Activated CD4-positive, alpha-beta T cell treated with anti-CD3 and anti-CD28 coated beads, Interleukin-2, amount 50 U/mL, for 4 hours (primary cell): ENCODE measurements around the gene CIAO3.

ENCODE experiments used
- DNase-seq, 2 experiments: peaks; one replicate each; pipeline ENCODE4 v3.0.0-alpha.2; 2020

CIAO3 gene

DNA sequence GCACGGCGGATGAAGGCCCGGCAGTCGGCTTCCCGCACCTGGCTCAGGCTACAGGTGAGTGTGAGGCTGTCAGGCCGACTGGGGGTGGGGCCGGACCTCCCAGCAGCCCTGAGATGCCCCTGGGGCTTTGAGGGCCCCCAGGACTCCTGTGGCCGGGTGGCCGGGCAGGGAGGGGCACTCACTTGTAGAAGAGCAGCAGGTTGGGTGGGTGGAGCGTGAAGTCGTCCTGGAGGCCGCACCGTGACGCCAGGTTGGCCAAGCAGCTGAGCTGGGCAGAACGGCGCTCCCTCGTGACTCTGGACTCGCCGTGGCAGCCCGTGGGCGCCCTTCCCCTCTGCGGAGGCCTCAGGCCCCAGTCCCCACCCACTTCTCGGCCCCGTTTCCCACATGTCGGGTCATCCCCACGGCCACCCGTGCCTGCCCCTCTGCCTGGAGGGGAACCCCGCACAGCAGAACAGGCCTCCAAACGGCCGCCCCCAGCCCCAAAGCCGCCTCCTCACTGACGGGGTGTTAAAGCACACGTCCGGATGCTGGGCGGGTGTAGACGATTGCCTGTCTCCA lies 34.5 kb upstream of the CIAO3 start:
- no peak for DNase-seq

DNA sequence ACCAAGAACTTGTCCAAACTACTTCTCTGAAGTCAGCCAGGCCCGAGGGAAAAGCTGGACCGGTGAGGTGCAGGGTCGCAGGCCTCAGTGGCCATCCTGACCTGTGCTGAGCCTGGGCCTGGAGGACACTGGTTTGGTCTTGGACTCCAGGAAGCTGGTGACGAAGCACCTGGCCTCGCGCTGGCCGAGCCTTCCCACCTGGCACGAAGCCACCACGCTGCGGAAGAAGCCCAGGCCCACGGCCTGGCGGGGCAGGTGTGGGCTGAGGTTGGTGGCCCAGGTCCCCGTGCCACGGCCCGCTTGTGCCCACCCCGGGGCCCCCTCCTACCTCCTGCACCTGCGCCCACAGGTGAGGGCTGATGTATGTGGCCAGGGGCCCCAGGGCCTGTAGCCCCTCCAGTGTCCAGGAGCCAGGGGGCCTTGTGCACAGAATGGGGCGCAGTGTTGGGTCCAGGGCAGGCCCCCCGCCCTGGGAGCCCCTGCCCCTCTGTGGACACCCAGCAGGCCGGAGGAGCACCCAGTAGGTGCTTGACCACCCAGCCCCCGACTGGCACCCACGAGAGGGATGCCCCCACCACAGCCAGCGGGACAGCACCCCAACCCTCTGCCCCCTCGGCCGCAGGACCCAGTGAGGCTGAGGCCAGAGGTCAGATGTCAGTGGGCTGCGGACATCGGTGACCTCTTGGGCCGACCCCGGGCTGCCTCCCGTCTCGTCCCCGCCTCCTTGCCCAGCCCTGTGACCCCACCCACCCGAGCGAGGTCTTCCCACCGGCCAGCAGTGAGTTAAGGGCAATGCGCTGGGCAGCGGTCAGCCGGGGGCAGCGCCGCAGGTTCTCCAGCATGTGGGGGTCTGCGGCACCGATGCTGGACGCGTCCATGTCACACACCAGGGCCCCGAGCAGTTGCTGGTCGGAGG lies 33.5 kb upstream of the CIAO3 start:
- DNase-seq, result no peak

DNA sequence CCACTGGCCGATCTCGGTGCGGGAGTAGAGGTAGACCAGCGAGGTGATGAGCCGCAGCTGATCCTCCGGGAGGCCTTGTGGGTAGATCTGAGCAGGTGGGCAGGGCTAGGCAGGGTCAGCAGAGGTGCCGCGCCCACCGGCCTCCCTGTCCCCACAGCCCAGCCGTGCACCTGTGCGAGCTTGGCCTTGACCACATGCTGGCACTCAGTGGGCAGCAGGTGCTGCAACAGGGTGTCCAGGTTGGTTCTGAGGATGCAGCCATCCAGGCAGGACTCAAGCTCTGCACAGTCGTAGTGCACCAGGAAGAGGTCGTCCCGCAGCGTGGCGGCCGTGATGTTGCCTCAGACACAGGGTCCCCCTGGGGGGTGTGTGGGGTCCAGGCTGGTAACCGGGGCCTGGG lies 32.2 kb upstream of the CIAO3 start:
- no peak for DNase-seq

DNA sequence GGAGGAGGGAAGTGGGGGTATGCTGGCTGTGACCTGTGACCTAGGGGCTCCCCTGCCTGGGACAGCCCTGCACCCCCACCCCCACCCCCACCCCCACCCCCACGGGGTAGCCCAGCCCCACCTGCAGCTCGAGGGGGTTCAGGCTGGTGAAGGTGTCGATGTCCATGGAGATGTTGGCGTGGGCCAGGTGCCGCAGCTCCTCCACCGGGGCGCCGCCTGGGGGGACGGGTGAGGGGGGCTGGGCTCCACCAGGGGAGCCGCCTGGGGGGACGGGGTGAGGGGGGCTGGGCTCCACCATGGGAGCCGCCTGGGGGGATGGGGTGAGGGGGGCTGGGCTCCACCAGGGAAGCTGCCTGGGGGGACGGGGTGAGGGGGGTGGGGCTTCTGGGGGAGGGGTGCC lies 29.6 kb upstream of the CIAO3 start:
- no peak for DNase-seq

DNA sequence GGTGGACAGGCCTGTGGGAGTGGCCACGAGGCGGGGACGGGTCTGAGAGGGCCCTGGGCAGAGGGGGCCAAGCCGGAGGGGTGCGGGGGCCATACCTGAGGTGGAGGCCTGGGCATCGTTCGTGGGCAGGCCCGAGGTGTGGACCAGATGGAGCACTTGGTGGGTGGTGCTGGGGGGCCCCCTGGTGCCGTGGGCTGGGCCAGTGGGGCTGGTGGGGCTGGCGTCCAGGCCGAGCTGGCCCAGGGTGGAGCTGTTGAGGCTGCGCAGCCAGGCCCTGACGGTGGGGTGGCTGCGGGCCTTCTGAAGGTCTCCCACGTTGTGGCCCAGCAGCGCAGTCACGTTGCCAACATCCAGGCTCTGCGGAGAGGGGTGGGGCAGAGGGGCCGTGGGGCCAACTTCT lies 29.1 kb upstream of the CIAO3 start:
- no peak for DNase-seq

DNA sequence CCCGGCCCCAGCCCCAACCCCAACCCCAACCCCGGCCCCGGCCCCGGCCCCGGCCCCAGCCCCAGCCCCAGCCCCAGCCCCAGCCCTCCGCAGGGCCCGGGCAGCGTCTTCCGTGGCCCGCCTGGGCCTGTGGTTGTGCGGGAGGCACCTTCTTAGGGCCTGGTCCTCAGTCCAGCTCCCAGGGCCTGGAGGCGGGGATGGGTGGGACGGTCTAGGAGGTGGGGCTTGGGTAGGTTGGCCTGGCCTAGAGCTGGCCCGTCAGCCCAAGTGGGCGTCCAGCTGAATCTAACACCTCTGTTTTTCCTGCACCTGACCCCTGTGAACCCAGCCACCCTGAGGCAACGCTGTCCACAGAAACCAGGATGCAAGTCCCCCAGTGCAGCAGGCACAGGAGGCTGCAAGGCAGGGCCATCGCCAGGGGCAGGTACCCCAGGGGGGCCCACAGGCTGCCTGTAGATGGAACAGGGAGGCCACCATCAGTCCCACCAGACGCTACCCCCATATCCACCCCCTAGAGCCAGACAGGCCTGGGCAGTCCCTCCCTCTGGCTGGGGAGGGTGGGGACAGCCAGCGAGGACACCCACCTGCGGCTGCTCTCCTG lies 28.5 kb upstream of the CIAO3 start:
- no peak for DNase-seq

DNA sequence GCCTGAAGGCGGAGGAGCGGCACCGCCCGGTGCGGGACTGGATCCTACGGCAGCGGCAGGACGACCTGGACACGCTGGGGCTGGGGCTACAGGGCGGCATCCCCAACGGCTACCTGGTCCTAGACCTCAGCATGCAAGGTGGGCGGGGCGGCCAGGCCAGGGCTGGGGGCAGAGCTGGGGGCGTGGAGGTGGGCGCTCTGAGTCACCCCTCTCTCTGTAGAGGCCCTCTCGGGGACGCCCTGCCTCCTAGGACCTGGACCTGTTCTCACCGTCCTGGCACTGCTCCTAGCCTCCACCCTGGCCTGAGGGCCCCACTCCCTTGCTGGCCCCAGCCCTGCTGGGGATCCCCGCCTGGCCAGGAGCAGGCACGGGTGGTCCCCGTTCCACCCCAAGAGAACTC lies 27.6 kb upstream of the CIAO3 start:
- DNase-seq, result no peak

DNA sequence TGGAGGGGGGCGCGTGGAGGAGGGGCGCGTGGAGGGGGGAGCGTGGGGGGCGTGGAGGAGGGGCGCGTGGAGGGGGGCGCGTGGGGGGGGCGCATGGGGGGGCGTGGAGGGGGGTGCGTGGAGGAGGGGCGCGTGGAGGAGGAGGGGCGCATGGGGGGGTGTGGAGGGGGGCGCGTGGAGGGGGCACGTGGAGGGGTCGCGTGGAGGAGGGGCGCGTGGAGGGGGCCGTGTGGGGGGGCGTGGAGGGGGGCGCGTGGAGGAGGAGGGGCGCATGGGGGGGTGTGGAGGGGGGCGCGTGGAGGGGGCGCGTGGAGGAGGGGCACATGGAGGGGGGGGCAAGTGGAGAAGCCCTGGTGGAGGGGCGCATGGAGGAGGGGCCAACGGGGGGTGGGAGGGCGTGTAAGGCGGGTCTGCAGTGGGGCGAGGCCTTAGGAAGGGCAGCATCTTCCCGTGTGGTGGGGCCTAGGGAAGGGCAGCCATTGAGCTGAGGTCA lies 27.0 kb upstream of the CIAO3 start:
- no peak for DNase-seq

DNA sequence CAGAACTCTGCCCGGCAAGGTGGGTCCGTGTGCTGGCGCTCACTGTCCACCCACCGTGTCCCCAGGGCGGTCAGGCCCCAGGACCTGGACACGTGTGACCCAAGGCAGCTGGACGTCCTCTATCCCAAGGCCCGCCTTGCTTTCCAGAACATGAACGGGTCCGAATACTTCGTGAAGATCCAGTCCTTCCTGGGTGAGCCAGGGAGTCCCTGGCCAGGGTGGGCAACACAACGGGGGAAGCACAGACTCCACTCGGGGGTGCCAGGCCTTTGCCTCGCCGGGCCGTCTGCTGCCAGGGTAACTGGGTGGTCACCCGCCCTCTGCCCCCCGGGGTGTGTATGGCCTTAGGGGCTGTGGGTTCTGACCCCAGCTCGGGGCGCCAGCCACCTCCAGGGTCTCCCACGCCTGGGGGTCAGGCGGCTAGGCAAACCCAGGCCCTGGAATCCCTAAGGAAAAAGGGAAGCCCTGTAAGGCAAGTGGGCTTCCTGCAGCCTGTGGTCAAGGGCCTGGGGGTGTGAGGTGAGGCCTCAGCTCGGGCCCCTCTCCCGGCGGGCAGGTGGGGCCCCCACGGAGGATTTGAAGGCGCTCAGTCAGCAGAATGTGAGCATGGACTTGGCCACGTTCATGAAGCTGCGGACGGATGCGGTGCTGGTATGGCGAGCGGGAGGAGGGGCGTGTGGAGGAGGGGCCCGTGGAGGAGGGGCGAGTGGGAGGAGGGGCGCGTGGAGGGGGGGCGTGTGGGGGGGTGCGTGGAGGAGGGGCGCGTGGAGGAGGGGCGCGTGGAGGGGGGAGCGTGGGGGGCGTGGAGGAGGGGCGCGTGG lies 26.2 kb upstream of the CIAO3 start:
- DNase-seq, result no peak

DNA sequence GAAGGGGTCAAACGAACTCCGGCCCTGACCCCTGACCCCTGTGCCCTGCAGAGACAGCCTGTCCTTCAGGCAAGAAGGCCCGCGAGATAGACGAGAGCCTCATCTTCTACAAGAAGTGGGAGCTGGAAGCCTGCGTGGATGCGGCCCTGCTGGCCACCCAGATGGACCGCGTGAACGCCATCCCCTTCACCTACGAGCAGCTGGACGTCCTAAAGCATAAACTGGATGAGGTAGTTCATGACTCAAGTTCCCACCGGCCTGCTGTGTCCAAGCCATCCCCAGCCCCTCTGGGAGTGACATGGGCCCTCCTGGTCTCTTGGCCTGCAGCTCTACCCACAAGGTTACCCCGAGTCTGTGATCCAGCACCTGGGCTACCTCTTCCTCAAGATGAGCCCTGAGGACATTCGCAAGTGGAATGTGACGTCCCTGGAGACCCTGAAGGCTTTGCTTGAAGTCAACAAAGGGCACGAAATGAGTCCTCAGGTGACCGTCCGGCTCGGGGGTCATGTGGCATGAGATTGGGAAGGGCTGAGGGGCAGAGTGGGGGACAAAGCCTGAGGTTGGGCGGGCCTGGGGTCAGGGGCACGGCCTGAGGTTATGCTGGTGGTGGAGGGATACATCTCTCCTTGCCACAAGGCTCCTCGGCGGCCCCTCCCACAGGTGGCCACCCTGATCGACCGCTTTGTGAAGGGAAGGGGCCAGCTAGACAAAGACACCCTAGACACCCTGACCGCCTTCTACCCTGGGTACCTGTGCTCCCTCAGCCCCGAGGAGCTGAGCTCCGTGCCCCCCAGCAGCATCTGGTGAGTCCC lies 25.4 kb upstream of the CIAO3 start:
- no peak for DNase-seq

DNA sequence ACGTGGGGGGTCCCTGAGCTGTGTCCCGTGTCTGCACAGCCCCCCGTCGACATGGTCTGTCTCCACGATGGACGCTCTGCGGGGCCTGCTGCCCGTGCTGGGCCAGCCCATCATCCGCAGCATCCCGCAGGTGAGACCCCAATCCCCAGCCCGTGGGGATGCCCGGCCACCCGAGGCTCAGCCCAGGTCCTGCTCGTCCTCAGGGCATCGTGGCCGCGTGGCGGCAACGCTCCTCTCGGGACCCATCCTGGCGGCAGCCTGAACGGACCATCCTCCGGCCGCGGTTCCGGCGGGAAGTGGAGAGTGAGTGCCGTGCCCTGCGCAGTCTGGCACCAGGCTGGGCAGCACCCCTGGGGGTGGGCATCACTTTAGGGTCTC lies 24.7 kb upstream of the CIAO3 start:
- DNase-seq, result no peak

DNA sequence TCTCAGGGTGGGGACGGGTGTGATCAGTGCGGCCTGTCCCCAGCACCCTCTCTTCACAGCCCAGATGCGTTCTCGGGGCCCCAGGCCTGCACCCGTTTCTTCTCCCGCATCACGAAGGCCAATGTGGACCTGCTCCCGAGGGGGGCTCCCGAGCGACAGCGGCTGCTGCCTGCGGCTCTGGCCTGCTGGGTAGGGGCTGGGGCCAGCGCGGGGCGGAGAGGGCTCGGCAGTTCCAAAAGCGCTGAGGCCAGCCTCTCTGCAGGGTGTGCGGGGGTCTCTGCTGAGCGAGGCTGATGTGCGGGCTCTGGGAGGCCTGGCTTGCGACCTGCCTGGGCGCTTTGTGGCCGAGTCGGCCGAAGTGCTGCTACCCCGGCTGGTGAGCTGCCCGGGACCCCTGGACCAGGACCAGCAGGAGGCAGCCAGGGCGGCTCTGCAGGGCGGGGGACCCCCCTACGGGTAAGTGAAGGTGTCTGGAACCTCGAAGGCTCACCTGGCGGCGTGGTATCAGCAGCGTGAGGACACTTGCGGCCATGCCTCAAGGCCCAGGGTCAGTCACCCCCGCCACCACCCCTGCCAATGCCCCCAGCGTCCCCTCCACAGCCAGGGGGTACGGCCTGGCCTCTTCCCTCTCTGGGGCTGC lies 24.2 kb upstream of the CIAO3 start:
- no peak for DNase-seq

DNA sequence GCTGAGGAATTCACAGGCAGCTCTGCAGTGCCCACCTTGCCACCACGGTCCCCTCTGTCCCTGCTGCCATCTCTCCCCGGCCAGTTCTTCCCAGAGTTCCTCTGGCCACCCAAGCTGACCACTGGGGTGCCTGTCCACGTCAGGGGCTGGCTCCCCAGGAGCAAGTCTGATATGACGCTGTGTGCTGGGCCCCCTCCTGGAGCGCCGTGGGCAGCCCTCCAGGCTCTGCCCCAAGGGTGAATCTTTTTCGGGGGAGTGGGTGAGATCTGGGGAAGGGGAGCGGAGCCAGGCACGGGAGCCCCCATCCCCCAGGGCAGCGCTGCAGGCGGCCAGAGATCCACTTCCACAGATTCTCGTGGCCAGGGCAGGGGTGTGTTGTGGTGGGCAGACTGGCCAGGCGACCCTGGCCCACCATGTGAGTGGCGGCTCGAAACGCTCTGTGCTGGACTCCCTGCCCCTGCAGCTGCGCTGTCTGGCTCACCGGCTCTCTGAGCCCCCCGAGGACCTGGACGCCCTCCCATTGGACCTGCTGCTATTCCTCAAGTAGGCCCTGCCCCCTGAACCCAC lies 23.5 kb upstream of the CIAO3 start:
- DNase-seq, result no peak

DNA sequence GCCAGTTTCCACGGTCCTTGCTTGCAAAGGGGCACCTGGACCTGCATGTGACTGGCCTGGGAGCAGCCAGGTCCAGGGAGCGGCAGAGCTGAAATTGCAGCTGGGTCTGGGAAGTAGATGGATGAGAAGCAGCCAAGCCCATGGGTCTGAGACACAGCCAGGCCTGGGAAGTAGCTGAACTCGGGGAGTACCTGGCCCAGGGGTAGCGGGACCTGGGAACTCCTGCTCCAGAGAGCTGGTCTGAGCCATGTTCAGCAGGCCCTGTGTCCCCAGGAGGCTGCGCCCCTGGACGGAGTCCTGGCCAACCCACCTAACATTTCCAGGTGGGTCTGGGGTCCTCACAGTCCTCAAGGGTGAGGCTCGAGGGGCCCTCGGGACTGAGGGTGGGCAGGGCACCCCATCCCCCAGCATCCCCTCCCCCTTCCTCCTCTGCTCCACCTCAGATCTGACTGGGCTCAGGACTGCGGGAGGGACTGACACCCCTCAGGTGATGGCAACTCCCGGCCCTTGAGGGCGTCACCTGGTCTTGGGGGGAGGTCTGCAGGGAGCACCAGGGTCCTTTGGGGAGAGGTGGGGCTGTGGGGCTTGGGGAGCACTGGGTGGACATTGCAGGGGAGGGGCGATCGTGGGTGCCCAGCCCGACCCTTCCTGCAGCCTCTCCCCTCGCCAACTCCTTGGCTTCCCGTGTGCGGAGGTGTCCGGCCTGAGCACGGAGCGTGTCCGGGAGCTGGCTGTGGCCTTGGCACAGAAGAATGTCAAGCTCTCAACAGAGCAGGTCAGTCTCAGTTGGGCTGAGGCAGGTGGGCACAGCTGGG lies 22.8 kb upstream of the CIAO3 start:
- DNase-seq, result no peak

DNA sequence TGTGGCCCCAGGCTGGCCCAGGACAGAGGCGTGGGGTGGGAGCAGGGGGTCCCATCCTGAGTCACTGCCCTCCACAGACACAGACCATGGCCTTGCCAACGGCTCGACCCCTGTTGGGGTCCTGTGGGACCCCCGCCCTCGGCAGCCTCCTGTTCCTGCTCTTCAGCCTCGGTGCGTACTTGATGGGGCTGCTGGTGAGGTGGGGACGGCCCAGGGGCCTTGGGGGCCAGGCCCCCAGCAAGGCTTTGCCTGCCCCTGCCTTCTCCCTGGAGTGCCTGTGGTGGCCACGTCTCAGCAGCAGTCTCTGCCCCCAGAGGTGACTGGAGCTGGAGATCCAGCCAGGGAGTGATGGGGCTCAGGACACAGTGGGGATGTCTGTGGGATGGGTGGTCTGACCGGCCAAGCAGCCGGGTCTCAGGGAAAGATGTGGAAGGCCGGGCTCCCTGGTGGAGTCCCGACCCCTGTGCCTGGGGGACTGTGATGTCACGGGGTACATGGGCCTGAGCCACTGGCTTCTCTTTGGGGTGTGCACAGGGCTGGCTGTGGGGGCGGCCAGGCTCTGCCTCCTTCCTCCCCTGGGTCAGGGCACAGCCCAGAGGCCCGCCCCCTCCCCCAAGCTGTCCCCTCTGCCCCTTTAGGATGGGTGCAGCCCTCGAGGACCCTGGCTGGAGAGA lies 21.9 kb upstream of the CIAO3 start:
- no peak for DNase-seq

DNA sequence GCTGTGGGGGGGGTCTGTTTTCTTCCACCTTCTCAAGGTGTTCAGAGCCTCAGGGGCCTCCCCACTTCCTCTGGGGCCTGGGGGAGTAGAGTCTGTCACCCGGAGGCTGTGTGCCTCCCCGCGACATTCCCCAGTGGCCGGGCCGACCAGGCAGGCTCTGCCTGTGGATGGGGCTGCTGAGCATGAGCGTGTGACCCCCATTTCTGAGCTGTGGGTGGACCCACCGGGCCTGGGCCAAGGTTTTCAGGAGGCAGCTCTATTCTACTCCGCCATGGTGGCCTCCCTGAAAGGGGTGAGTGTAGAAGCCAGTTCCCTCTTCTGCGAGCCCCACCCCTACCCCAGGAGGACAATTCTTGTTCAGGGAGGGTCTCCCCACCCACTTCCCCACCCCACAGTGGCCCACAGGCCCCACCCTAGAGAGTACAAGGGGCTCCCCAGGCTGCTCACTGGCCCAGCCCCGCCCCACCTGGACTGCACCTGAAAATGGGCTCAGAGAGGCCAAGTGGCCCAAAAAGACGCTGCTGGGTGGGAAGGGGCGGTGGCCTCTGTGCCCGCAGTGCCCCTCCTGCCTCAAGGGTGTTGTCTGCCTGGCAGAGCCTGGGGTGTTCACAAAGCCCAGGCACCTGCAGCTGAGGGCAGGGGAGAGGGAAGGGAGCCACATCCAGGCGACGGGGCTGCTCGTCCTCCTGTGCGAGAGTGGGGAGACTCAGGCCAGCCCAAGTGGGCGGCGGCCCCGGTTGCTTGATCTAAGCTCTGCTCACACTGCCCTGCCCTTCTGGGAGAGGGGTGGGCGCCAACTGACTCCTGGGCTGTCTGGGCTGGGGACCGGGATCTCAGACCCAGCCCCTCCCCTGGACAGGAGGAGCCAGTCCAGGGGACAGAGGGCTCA lies 21.1 kb upstream of the CIAO3 start:
- DNase-seq, result no peak

DNA sequence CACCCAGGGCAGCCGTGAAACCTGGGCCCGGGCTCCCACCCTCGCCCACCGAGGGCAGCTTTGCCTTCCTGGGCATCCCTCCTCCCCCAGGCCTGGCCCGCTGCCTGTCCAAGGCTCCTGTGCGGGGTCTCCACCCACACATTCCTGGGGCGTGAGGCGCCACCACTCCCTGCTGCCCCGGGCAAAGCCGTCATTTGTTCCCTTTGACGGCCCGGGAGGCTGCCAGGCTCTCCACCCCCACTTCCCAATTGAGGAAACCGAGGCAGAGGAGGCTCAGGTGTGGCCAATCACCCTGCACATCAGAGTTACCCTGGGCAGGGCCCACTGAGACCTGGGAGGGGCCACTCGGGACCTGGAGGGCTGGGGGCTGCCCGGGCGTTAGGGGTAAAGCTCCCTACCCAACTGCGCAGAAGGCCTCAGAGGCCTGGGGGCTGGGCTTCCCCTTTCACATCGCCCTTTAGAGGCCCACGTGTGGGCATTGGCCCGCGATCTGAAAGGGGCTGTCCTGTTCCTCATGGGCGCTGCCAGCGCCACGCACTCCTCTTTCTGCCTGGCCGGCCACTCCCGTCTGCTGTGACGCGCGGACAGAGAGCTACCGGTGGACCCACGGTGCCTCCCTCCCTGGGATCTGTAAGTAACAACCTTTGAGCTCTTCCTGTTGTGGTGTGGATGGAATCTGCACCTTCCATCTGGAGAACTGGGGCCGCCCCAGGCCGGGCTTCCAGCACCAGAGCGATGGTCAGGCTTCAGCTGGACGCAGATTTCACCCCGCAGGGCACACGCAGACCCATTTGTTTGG lies 19.9 kb upstream of the CIAO3 start, which contains the start of gene MSLN:
MSLN (plus strand) TSS at position 190 of the 799 bp plus-strand sequence. CDS start 1,947 bp downstream, outside the sequence.
- DNase-seq, result no peak

DNA sequence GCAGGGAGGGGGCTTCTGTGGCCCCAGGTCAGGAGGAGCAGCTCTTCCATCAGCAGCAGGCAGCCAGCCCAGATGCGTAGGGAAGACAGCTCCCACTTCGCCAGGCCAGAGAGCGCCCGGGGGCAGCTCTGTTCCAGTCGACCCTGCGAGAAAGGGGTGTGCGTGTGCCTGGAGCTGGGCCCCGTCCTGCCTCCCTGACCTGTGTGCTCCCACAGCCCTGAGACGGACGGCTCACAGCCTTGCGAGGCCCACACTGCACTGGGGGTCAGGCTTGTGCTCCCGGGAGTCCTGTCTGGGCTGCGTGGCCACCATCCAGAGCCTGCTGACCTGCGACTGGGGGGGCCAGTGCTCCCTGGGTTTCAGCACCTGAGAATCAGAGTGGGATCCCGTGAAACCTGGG lies 19.3 kb upstream of the CIAO3 start:
- DNase-seq, result no peak
